Keratinocyte (primary cell): ENCODE results near the gene CAPZA1. TPM values are rescaled to one million over a fixed set of nuclear protein-coding genes. Genes with fewer than 3 reads are reported as not detected.

ENCODE experiments used
- DNase-seq: peaks from one replicate; pipeline ENCODE4 v3.0.0-alpha.2; 2011; ENCODE audit warnings: low read depth, missing footprints, low spot score
- FAIRE-seq: peaks from 2 replicates; lab custom pipeline; 2011; peaks lifted over from hg19 to GRCh38; lab: Jason Lieb, UNC
- H2AFZ ChIP-seq: 2 replicates; pipeline ENCODE4 v1.6.0; 2012; ENCODE audit warnings: low read length, control low read depth, inconsistent platforms; ENCODE audit not compliant: control insufficient read depth
- H3K27ac ChIP-seq: 2 replicates; pipeline ENCODE4 v1.5.1; 2011; ENCODE audit warnings: low read length; ENCODE audit not compliant: control insufficient read depth, insufficient read depth
- H3K27me3 ChIP-seq: 3 replicates; pipeline ENCODE4 v1.6.0; 2011; ENCODE audit warnings: low read length; ENCODE audit not compliant: control insufficient read depth, insufficient read depth; ENCODE audit errors: extremely low read depth
- H3K36me3 ChIP-seq, 2 experiments: 2 replicates in 1 of 2; 3 replicates in 1 of 2; pipeline ENCODE4 v1.5.1; 2011; ENCODE audit warnings: low read length in 2 of 2, mild to moderate bottlenecking in 1 of 2; ENCODE audit not compliant: control insufficient read depth in 2 of 2, insufficient read depth in 2 of 2; ENCODE audit errors: extremely low read depth in 1 of 2
- H3K4me1 ChIP-seq: 3 replicates; pipeline ENCODE4 v1.5.1; 2011; ENCODE audit warnings: low read length; ENCODE audit not compliant: control insufficient read depth, insufficient read depth; ENCODE audit errors: extremely low read depth
- H3K4me2 ChIP-seq: 3 replicates; pipeline ENCODE4 v1.6.0; 2011; ENCODE audit warnings: low read depth, low read length; ENCODE audit not compliant: control insufficient read depth, insufficient read depth; ENCODE audit errors: extremely low read depth
- H3K4me3 ChIP-seq, 3 experiments: fragments of 200-600 bp in 1 of 3; sonication (generic) in 1 of 3; 2 replicates in 2 of 3; 3 replicates in 1 of 3; pipeline ENCODE4 v1.5.1; 2011 to 2016; ENCODE audit warnings: low read length in 3 of 3, mild to moderate bottlenecking in 3 of 3, control low read depth in 2 of 3, inconsistent platforms in 1 of 3, low read depth in 1 of 3, mixed read lengths in 1 of 3, mixed run types in 1 of 3, moderate library complexity in 1 of 3; ENCODE audit not compliant: control insufficient read depth in 2 of 3, insufficient read depth in 2 of 3; ENCODE audit errors: extremely low read depth in 1 of 3
- H3K79me2 ChIP-seq: 2 replicates; pipeline ENCODE4 v1.6.0; 2012; ENCODE audit warnings: low read length; ENCODE audit not compliant: control insufficient read depth, insufficient read depth
- H3K9ac ChIP-seq: 3 replicates; pipeline ENCODE4 v1.6.0; 2011; ENCODE audit warnings: low read length; ENCODE audit not compliant: control insufficient read depth, insufficient read depth; ENCODE audit errors: extremely low read depth
- H3K9me1 ChIP-seq: 3 replicates; pipeline ENCODE4 v1.6.0; 2011; ENCODE audit warnings: low read length; ENCODE audit not compliant: control insufficient read depth, insufficient read depth; ENCODE audit errors: extremely low read depth
- H3K9me3 ChIP-seq: 2 replicates; pipeline ENCODE4 v1.5.1; 2012; ENCODE audit warnings: low read depth, low read length; ENCODE audit not compliant: control insufficient read depth
- H4K20me1 ChIP-seq: 3 replicates; pipeline ENCODE4 v1.6.0; 2011; ENCODE audit warnings: low read length; ENCODE audit not compliant: control insufficient read depth, insufficient read depth; ENCODE audit errors: extremely low read depth
- EZH2 ChIP-seq: IDR thresholded peaks from one replicate; pipeline ENCODE4 v1.6.1; 2012; ENCODE audit warnings: inconsistent platforms, mild to moderate bottlenecking, low read length, moderate library complexity
- dilution Hi-C: fragments of 300-500 bp; cut with MboI; formaldehyde crosslinking; loops from one replicate; pipeline ENCODE4 v1.7.0; 2020; ENCODE audit warnings: low sequenced_read_pairs; ENCODE audit not compliant: extremely low pct_ligation_motif_present
- polyA plus RNA-seq, 5 experiments: library from polyadenylated mRNA; depleted of rRNA in 3 of 5; stranded (reverse) in 3 of 5; stranded (forward) in 1 of 5; unstranded in 1 of 5; fragments of >200 nt; gene quantifications; 1 replicate in 1 of 5; 2 replicates in 3 of 5; 3 replicates in 1 of 5; pipeline versions ENCODE4 v1.2.1 to v1.2.3, GENCODE V29; 2011 to 2012; ENCODE audit warnings: missing spikeins in 2 of 5, low read depth in 1 of 5, low replicate concordance in 1 of 5
- TF ChIP-seq, protein P1 (sequence below), 3 experiments: IDR thresholded peaks in 1 of 3; conservative IDR thresholded peaks in 1 of 3; optimal IDR thresholded peaks in 1 of 3; 2 replicates in 2 of 3; 3 replicates in 1 of 3; pipeline versions ENCODE3 to v1.5.1; 2011; ENCODE audit warnings: low read length in 3 of 3, mild to moderate bottlenecking in 3 of 3, moderate library complexity in 2 of 3, control low read depth in 1 of 3, inconsistent platforms in 1 of 3; ENCODE audit not compliant: insufficient read depth in 2 of 3; ENCODE audit errors: extremely low read depth in 1 of 3

Gene CAPZA1
- polyA plus RNA-seq, 1 donor (not counting 4 experiments of a cell fraction or from before 2014, with no cell fraction given), result 239 TPM

DNA sequence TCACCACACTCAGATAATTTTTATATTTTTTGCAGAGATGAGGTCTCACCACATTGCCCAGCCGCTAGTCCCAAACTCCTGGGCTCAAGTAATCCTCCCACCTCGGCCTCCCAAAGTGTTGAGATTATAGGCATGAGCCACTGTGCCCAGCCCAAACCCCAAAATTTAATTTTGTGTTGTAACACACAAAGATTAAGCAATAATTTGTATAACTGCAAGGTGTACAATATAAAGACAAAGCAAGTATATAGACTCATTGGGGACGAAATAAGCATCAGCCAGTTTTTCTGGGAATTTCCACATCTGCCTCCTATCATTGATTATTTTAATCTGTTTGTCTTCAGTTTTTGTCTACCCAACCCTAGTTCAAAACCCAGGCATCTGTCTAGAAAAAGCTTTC, 43.4 kb upstream of the CAPZA1 start:
- H3K27ac ChIP-seq, result no peak overlapping the region
- no peak overlapping the region for H3K9ac ChIP-seq
- H3K4me1 ChIP-seq, result no peaks in the 10 kb centered on the region
- H3K4me3 ChIP-seq, result no peak overlapping the region
- DNase-seq (no peak), FAIRE-seq (no peak)
- dilution Hi-C loops, result no loop called here
- no peak for TF ChIP-seq EZH2
- TF ChIP-seq, protein P1, sequence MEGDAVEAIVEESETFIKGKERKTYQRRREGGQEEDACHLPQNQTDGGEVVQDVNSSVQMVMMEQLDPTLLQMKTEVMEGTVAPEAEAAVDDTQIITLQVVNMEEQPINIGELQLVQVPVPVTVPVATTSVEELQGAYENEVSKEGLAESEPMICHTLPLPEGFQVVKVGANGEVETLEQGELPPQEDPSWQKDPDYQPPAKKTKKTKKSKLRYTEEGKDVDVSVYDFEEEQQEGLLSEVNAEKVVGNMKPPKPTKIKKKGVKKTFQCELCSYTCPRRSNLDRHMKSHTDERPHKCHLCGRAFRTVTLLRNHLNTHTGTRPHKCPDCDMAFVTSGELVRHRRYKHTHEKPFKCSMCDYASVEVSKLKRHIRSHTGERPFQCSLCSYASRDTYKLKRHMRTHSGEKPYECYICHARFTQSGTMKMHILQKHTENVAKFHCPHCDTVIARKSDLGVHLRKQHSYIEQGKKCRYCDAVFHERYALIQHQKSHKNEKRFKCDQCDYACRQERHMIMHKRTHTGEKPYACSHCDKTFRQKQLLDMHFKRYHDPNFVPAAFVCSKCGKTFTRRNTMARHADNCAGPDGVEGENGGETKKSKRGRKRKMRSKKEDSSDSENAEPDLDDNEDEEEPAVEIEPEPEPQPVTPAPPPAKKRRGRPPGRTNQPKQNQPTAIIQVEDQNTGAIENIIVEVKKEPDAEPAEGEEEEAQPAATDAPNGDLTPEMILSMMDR (optimal IDR thresholded peaks at IDR 0.05 in 1 of 3, IDR thresholded peaks at IDR 0.05 in 1 of 3, conservative IDR thresholded peaks at IDR 0.05 in 1 of 3; ENCODE audit: extremely low read depth in 1 of 3, insufficient read depth in 2 of 3, low read length in 3 of 3), result no peak
- H3K9me3 ChIP-seq, result no peaks in the 10 kb centered on the region
- no peak overlapping the region for H3K4me2 ChIP-seq
- H2AFZ ChIP-seq, result no peak overlapping the region
- H3K79me2 ChIP-seq, result no peaks in the 10 kb centered on the region
- peaks cover 8 to 15% of the 10 kb centered on the region in 2 experiments for H3K36me3 ChIP-seq
- no peaks in the 10 kb centered on the region for H4K20me1 ChIP-seq
- H3K9me1 ChIP-seq, result no peaks in the 10 kb centered on the region
- no peaks in the 10 kb centered on the region for H3K27me3 ChIP-seq

DNA sequence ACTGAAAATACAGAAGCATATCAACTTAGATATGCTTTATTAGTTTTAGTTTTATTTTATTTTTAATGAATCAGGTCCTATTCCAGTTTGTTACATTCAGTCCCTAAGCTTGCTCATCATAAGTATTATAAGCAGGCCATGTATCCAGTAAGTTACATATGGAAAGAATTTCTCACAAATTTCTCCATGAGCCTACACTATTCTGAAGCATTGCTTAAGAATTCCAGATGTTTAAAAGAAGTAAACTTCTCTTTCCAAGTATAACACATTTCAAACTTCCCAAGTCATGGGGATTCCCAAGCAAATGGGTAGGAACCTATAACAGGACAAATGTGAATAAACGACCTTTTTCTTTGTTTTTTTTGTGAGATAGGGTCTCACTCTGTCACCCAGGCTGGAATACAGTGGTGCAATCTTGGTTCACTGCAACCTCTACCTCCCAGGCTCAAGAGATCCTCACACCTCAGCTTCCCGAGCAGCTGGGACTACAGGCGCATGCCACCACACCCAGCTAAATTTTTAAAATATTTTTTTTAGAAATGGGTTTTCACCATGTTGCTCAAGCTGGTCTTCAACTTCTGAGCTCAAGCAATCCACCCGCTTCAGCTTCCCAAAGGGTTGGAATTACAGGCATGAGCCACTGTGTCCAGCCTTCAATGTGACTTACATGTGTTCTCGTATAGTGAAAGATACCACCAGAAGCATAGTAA, 39.7 kb upstream of the CAPZA1 start:
- no peaks in the 10 kb centered on the region for H3K79me2 ChIP-seq
- H3K27me3 ChIP-seq, result no peaks in the 10 kb centered on the region

More for the DNA sequence above, 39.7 kb upstream of the CAPZA1 start:
- no peak overlapping the region for H3K4me2 ChIP-seq
- H3K9me3 ChIP-seq, result no peaks in the 10 kb centered on the region
- H2AFZ ChIP-seq, result no peak overlapping the region
- no peaks in the 10 kb centered on the region for H4K20me1 ChIP-seq
- H3K9ac ChIP-seq, result no peak overlapping the region
- H3K9me1 ChIP-seq, result no peaks in the 10 kb centered on the region
- DNase-seq (no peak), FAIRE-seq (no peak)
- no peak overlapping the region for H3K27ac ChIP-seq
- no peak overlapping the region for H3K4me3 ChIP-seq
- TF ChIP-seq, protein P1 (optimal IDR thresholded peaks at IDR 0.05 in 1 of 3, IDR thresholded peaks at IDR 0.05 in 1 of 3, conservative IDR thresholded peaks at IDR 0.05 in 1 of 3; ENCODE audit: extremely low read depth in 1 of 3, insufficient read depth in 2 of 3, low read length in 3 of 3), result no peak
- no peak for TF ChIP-seq EZH2
- dilution Hi-C loops, result no loop called here
- peaks cover 5 to 16% of the 10 kb centered on the region in 2 experiments for H3K36me3 ChIP-seq
- H3K4me1 ChIP-seq, result no peaks in the 10 kb centered on the region
